Endodermal cell (in vitro differentiated cells): ENCODE results near the gene SLC40A1. TPM values are rescaled to one million over a fixed set of nuclear protein-coding genes. Genes with fewer than 3 reads are reported as not detected.

Experiments used
- DNase-seq: peaks from one replicate; pipeline ENCODE4 v3.0.0-alpha.2; 2017
- H3K27ac ChIP-seq: 2 replicates; pipeline ENCODE4 v1.5.1; 2013; ENCODE audit warnings: mild to moderate bottlenecking, low read depth, low read length, moderate library complexity
- H3K27me3 ChIP-seq: 2 replicates; pipeline ENCODE4 v1.6.1; 2013; ENCODE audit warnings: mild to moderate bottlenecking, low read length, moderate library complexity; ENCODE audit not compliant: insufficient read depth, control insufficient read depth, poor library complexity, severe bottlenecking
- H3K36me3 ChIP-seq: 2 replicates; pipeline ENCODE4 v1.7.0; 2013; ENCODE audit warnings: mild to moderate bottlenecking, low read length, moderate library complexity; ENCODE audit not compliant: control insufficient read depth, insufficient read depth
- H3K4me1 ChIP-seq: one replicate; pipeline ENCODE4 v1.7.0; 2013; ENCODE audit warnings: low read length; ENCODE audit not compliant: control insufficient read depth, insufficient read depth
- H3K4me3 ChIP-seq: 2 replicates; pipeline ENCODE4 v1.5.1; 2013; ENCODE audit warnings: mild to moderate bottlenecking, low read length, moderate library complexity
- H3K9ac ChIP-seq: 2 replicates; pipeline ENCODE4 v1.6.1; 2013; ENCODE audit warnings: mild to moderate bottlenecking, low read length, moderate library complexity; ENCODE audit not compliant: poor library complexity, severe bottlenecking; ENCODE audit errors: extremely low read depth
- H3K9me3 ChIP-seq: 2 replicates; pipeline ENCODE4 v1.6.1; 2013; ENCODE audit warnings: mild to moderate bottlenecking, low read length, moderate library complexity; ENCODE audit not compliant: control insufficient read depth
- H3K27ac Mint-ChIP-seq: 2 replicates; pipeline ENCODE4 v1.8.0; 2020; ENCODE audit warnings: mixed read lengths
- H3K27me3 Mint-ChIP-seq: 2 replicates; pipeline ENCODE4 v1.8.0; 2021; ENCODE audit warnings: mild to moderate bottlenecking, mixed read lengths; ENCODE audit not compliant: insufficient read depth
- H3K36me3 Mint-ChIP-seq: 2 replicates; pipeline ENCODE4 v1.8.0; 2020; ENCODE audit warnings: low read depth, mixed read lengths
- H3K4me1 Mint-ChIP-seq: 2 replicates; pipeline ENCODE4 v1.8.0; 2020; ENCODE audit warnings: mixed read lengths
- H3K4me3 Mint-ChIP-seq: 2 replicates; pipeline ENCODE4 v1.8.0; 2020; ENCODE audit warnings: mild to moderate bottlenecking, moderate library complexity, mixed read lengths
- H3K9me3 Mint-ChIP-seq: 2 replicates; pipeline ENCODE4 v1.8.0; 2020; ENCODE audit warnings: mild to moderate bottlenecking, mixed read lengths
- WGBS, 2 experiments: methylation state at CpG; one replicate each; pipeline versions ENCODE4 v1.1.5 to v1.1.7; 2013; ENCODE audit warnings: missing lambda C conversion rate in 2 of 2, mixed read lengths in 1 of 2; ENCODE audit not compliant: insufficient coverage in 1 of 2, insufficient read length in 1 of 2; 5-methylcytosine and 5-hydroxymethylcytosine counted together
- total RNA-seq, 2 donors: library from RNA; stranded (reverse); fragmentation: NEBNext Ultra II Directional in 1 of 2; extraction: Animal tissue kit (Norgen Biotek cat#: 25700) in 1 of 2; gene quantifications; 2 replicates in 1 of 2; 3 replicates in 1 of 2; pipeline ENCODE4 v1.2.1, GENCODE V29; 2021
- TF ChIP-seq, protein P1 (sequence below): fragments of 200-600 bp; sonication (generic); conservative IDR thresholded peaks from 2 replicates; pipeline ENCODE4 v1.5.0; 2021; ENCODE audit warnings: antibody characterized with exemption, mild to moderate bottlenecking

Gene SLC40A1
- total RNA-seq, 2 donors from 2014 or later: 74.1 to 96.8 TPM

DNA sequence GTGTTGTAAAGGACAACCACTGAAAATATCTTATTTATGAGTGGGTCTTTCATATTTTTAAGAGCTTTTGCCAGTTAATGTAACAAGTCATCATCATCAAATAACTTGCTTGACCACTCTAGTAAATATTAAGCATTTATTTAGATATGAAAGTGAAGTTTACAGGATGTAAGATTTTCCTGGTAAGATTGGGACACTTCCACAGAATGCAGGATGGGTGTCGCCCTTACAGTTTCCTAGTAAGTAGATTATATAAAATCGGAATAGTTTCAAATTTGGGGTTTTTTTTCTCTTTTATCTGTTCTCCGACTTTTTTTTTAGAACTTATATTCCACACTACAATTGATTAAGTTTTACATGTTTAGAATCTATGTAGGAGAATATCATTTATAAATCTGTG lies 14.8 kb upstream of the SLC40A1 start:
- TF ChIP-seq, protein P1, sequence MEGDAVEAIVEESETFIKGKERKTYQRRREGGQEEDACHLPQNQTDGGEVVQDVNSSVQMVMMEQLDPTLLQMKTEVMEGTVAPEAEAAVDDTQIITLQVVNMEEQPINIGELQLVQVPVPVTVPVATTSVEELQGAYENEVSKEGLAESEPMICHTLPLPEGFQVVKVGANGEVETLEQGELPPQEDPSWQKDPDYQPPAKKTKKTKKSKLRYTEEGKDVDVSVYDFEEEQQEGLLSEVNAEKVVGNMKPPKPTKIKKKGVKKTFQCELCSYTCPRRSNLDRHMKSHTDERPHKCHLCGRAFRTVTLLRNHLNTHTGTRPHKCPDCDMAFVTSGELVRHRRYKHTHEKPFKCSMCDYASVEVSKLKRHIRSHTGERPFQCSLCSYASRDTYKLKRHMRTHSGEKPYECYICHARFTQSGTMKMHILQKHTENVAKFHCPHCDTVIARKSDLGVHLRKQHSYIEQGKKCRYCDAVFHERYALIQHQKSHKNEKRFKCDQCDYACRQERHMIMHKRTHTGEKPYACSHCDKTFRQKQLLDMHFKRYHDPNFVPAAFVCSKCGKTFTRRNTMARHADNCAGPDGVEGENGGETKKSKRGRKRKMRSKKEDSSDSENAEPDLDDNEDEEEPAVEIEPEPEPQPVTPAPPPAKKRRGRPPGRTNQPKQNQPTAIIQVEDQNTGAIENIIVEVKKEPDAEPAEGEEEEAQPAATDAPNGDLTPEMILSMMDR: no peak
- H3K4me3 Mint-ChIP-seq: no peak overlapping the region
- H3K36me3 Mint-ChIP-seq: no peaks in the 10 kb centered on the region
- H3K27me3 ChIP-seq: no peaks in the 10 kb centered on the region
- DNase-seq: no peak
- H3K4me1 ChIP-seq: no peaks in the 10 kb centered on the region
- peaks cover 14% of the 10 kb centered on the region for H3K4me1 Mint-ChIP-seq
- H3K4me3 ChIP-seq: no peak overlapping the region
- no peaks in the 10 kb centered on the region for H3K27me3 Mint-ChIP-seq
- 100% methylated on average over 1 of the region's 3 CpGs; no CpG with 5 or more reads in 1 of the 2 experiments for WGBS, 2 experiments
- H3K9ac ChIP-seq: no peak overlapping the region
- no peaks in the 10 kb centered on the region for H3K9me3 Mint-ChIP-seq
- no peak overlapping the region for H3K27ac ChIP-seq
- H3K36me3 ChIP-seq: no peaks in the 10 kb centered on the region
- no peaks in the 10 kb centered on the region for H3K9me3 ChIP-seq
- H3K27ac Mint-ChIP-seq: no peak overlapping the region

GRCh38 chr2:189594305-189594704 lies 13.7 kb upstream of the SLC40A1 start:
- peaks cover 7% of the 10 kb centered on the region for H3K4me1 Mint-ChIP-seq
- no peaks in the 10 kb centered on the region for H3K9me3 Mint-ChIP-seq
- Histone ChIP-seq H3K27me3 (no peaks in the 10 kb centered on the region), H3K4me1 (no peaks in the 10 kb centered on the region), H3K4me3 (no peak overlapping the region), H3K9ac (no peak overlapping the region), H3K9me3 (no peaks in the 10 kb centered on the region), H3K36me3 (no peaks in the 10 kb centered on the region), H3K27ac (no peak overlapping the region)
- H3K27me3 Mint-ChIP-seq: no peaks in the 10 kb centered on the region
- 92 to 100% methylated on average over 1 to 2 of the region's 2 CpGs for WGBS, 2 experiments
- H3K4me3 Mint-ChIP-seq: no peak overlapping the region
- H3K36me3 Mint-ChIP-seq: no peaks in the 10 kb centered on the region
- DNase-seq: no peak
- no peak overlapping the region for H3K27ac Mint-ChIP-seq
- TF ChIP-seq, protein P1: no peak

- H3K27ac Mint-ChIP-seq: no peak overlapping the region
- peaks cover 10% of the 10 kb centered on the region for H3K4me1 Mint-ChIP-seq
- no peak overlapping the region for H3K4me3 Mint-ChIP-seq
- DNase-seq: no peak
- no peaks in the 10 kb centered on the region for H3K36me3 ChIP-seq
- H3K27me3 ChIP-seq: no peaks in the 10 kb centered on the region
- no peaks in the 10 kb centered on the region for H3K9me3 ChIP-seq
- H3K27me3 Mint-ChIP-seq: no peaks in the 10 kb centered on the region
- no peaks in the 10 kb centered on the region for H3K9me3 Mint-ChIP-seq
- no peak overlapping the region for H3K9ac ChIP-seq
- 88 to 100% methylated on average over 2 to 3 of the region's 3 CpGs for WGBS, 2 experiments
- TF ChIP-seq, protein P1: no peak
- no peaks in the 10 kb centered on the region for H3K36me3 Mint-ChIP-seq
- no peak overlapping the region for H3K4me3 ChIP-seq
- no peaks in the 10 kb centered on the region for H3K4me1 ChIP-seq
- no peak overlapping the region for H3K27ac ChIP-seq
Observed at GRCh38 chr2:189593115-189593514, 12.5 kb upstream of the SLC40A1 start.
